HEK293 (cell line): ENCODE results near the gene ABHD12.

ENCODE experiments used
- REST ChIP-seq: fragments of 450-650 bp; formaldehyde crosslinking; IDR thresholded peaks from 2 replicates; pipeline ENCODE4 v1.5.1; 2016; ENCODE audit warnings: missing biosample characterization, missing genetic modification characterization
- TRIM28 ChIP-seq: IDR thresholded peaks from 2 replicates; pipeline ENCODE4 v1.6.1; 2011; ENCODE audit warnings: low read length, control low read depth, borderline replicate concordance
- ZNF140 ChIP-seq: fragments of 450-650 bp; formaldehyde crosslinking; IDR thresholded peaks from 2 replicates; pipeline ENCODE4 v1.5.1; 2016; ENCODE audit warnings: missing biosample characterization, missing genetic modification characterization
- ZNF239 ChIP-seq: fragments of 450-650 bp; formaldehyde crosslinking; IDR thresholded peaks from 2 replicates; pipeline ENCODE4 v1.5.1; 2016; ENCODE audit warnings: missing biosample characterization, missing genetic modification characterization
- ZNF423 ChIP-seq: fragments of 450-650 bp; formaldehyde crosslinking; IDR thresholded peaks from 2 replicates; pipeline ENCODE4 v1.5.1; 2016; ENCODE audit warnings: missing biosample characterization, missing genetic modification characterization
- ZNF654 ChIP-seq: fragments of 450-650 bp; formaldehyde crosslinking; IDR thresholded peaks from 2 replicates; pipeline ENCODE4 v1.5.1; 2016; ENCODE audit warnings: low read depth, missing biosample characterization, missing genetic modification characterization
- ZNF664 ChIP-seq: fragments of 450-650 bp; formaldehyde crosslinking; IDR thresholded peaks from 2 replicates; pipeline ENCODE4 v1.5.1; 2016; ENCODE audit warnings: missing biosample characterization, missing genetic modification characterization
- TF ChIP-seq, protein P1 (sequence below): fragments of 450-650 bp; formaldehyde crosslinking; IDR thresholded peaks from 2 replicates; pipeline ENCODE4 v1.5.1; 2016; ENCODE audit warnings: missing biosample characterization, missing genetic modification characterization
- TF ChIP-seq, protein P2 (sequence below): fragments of 450-650 bp; formaldehyde crosslinking; IDR thresholded peaks from 2 replicates; pipeline ENCODE4 v1.5.1; 2016; ENCODE audit warnings: missing biosample characterization, missing genetic modification characterization, low read depth

- TF ChIP-seq, protein P1, sequence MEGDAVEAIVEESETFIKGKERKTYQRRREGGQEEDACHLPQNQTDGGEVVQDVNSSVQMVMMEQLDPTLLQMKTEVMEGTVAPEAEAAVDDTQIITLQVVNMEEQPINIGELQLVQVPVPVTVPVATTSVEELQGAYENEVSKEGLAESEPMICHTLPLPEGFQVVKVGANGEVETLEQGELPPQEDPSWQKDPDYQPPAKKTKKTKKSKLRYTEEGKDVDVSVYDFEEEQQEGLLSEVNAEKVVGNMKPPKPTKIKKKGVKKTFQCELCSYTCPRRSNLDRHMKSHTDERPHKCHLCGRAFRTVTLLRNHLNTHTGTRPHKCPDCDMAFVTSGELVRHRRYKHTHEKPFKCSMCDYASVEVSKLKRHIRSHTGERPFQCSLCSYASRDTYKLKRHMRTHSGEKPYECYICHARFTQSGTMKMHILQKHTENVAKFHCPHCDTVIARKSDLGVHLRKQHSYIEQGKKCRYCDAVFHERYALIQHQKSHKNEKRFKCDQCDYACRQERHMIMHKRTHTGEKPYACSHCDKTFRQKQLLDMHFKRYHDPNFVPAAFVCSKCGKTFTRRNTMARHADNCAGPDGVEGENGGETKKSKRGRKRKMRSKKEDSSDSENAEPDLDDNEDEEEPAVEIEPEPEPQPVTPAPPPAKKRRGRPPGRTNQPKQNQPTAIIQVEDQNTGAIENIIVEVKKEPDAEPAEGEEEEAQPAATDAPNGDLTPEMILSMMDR (tag by site-specific recombination): no peak
- TF ChIP-seq ZNF654 (tag by site-specific recombination) (no peak), ZNF140 (no peak), ZNF423 (tag by site-specific recombination) (no peak), ZNF239 (tag by site-specific recombination) (no peak), ZNF664 (tag by site-specific recombination) (no peak), REST (tag by site-specific recombination) (no peak), TRIM28 (no peak)
- TF ChIP-seq, protein P2, sequence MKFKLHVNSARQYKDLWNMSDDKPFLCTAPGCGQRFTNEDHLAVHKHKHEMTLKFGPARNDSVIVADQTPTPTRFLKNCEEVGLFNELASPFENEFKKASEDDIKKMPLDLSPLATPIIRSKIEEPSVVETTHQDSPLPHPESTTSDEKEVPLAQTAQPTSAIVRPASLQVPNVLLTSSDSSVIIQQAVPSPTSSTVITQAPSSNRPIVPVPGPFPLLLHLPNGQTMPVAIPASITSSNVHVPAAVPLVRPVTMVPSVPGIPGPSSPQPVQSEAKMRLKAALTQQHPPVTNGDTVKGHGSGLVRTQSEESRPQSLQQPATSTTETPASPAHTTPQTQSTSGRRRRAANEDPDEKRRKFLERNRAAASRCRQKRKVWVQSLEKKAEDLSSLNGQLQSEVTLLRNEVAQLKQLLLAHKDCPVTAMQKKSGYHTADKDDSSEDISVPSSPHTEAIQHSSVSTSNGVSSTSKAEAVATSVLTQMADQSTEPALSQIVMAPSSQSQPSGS: no peak
Observed at GRCh38 chr20:25346349-25346748, 44.3 kb downstream of the ABHD12 start.
